Measurements from ENCODE around the gene PKLR. TPM values are rescaled to one million over a fixed set of nuclear protein-coding genes. Genes with fewer than 3 reads are reported as not detected.
"Not testable (repeated sequence)": the region's sequence is repeated elsewhere in the genome, so short reads cannot be mapped to it uniquely, and the experiment has no call there.

PKLR gene
- not detected for polyA plus RNA-seq (2013, experiment 1 of 2; ENCODE audit: insufficient read length)
- not detected for polyA plus RNA-seq (2013, experiment 2 of 2; ENCODE audit: insufficient read length)

DNA sequence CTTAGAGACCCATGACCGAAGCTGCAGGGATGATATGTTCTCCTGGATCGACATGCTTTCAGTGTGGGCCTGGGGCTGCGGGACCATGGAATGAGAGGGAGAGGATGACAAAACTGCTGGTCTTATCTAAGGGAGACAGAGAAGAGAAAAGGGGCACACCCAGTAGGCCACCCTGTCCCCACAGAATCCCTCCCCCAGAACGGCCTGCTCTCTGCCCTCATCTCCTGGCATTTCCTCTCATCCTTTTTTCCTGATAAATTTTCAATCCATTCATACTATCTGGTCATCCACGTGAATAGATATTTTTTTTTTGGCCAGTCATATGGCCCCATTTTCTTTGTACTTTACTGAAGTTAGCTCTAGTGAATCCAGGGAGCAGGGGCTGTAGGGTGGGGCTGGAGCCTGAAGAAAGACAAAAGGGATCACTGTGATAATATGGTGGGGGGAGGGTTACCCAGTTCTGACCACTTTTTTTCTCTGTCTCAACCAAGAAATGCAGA, at the start of gene PKLR:
TSS of gene PKLR (minus strand) at position 97 of the 500 bp plus-strand sequence. CDS start at position 54, 43 bp downstream.
- DNase-seq = no peak

DNA sequence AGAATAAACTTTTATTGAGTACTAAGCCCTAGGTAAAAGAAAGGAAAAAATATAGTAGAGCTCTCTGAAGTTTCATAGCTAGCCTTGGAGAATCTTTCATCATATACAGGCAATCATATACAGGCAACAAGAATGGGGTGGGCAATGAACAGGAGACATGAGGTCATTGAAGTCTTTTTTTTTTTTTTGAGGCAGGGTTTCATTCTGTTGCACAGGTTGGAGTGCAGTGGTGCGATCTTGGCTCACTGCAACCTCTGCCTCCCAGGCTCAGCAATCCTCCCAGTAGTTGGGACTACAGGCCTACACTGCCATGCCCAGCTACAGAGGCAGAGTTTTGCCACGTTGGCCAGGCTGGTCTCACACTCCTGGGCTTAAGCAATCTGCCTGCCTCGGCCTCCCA, 41.6 kb upstream of the PKLR start:
- no peak for DNase-seq

DNA sequence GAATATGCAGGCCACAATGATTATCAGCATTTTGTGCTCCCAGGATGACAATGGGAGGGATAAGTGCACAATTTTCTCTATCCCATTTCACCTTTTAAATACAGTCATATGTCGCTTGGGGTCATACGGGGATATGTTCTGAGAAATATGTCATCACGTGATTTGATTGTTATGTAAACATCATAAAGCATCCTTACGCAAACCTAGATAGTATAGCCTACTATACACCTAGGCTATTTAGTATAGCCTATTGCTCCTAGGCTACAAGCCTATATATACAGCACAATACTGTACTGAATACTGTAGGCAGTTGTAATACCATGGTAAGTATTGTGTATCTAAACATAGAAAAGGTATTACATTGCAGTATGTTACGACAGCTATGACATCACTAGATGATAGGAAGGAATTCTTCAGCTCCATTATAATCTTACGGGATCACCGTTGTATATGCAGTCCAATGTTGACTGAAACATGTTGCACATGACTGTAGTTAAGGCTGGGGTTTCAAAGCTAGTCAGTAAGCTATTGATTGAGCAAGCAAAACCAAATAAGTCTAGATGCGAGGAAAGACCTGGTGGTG, 38.4 kb upstream of the PKLR start:
- DNase-seq = no peak

DNA sequence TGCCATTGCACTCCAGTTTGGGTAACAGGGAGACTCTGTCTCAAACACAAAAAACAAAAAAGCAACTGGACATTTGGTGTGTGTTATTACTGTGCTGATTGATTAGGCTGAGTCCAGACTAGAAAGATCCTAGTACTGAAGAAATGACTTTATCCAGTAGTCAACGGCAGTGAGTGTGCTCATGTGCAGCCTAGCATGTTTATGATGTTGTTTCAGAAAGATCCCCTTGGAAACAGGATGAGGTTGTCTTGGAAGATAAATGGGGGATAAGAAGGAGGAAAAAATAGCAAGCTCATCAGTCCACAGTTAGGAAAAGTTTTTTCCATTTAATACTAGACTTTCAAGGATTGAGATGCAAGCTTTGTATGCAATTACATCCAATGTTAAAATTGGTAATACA, 33.7 kb upstream of the PKLR start:
- DNase-seq = no peak

DNA sequence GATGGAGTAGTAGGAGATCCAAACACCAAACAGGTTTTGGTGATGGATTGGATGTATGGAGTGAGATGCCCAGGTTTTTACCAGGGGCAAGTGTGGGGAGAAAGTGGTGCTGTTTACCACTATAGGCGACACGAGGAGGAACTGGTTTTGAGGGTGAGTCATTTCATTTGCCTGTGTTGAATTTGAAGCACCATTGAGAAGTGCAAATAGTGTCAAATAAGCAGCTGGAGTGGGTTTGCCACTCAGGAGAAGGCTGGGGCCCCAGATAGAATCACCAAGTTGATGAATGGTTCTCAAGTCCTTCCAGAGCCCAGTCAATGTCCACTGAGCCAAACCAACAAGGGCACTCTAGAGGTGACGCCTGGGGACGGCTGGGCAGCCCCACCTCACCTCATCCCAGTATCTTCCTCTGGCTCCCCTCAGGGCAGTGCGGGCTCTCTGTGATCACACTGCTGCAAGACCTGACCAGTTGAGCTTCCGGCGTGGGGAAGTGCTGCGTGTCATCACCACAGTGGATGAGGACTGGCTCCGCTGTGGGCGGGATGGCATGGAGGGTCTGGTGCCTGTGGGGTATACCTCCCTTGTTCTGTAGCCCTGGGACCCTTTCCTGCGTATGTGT, 28.9 kb upstream of the PKLR start:
- DNase-seq = no peak

DNA sequence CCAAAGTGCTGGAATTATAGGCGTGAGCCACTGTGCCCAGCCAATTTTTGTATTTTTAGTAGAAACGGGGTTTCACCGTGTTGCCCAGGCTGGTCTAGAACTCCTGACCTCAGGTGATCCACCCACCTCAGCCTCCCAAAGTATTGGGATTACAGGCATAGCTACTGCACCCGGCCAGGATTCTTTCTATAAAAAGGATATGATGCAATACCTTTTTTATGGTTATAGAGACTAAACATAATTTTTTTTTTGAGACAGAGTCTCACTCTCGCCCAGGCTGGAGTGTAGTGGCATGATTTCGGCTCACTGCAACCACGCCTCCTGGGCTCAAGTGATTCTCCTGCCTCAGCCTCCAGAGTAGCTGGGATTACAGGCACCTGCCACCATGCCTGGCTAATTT, 27.6 kb upstream of the PKLR start:
- not testable (repeated sequence) for DNase-seq

DNA sequence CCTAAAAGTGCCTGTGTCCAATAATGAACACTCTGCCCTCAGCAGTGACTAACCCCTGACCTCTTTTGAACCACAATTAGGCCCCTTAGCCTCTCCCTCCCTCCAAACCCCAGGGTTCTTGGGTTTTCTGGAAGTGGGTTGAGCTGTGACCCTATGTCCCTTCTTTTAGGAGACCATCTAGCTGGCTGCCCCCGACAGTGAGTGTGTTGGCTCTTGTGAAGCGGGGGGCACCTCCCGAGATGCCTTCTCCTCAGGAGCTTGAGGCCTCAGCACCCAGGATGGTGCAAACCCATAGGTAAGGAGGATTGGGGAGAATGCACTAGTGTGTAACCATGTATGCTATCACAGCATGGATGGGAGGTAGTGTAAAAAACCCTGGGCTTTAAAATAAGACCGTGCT, 26.7 kb upstream of the PKLR start:
- DNase-seq = no peak

DNA sequence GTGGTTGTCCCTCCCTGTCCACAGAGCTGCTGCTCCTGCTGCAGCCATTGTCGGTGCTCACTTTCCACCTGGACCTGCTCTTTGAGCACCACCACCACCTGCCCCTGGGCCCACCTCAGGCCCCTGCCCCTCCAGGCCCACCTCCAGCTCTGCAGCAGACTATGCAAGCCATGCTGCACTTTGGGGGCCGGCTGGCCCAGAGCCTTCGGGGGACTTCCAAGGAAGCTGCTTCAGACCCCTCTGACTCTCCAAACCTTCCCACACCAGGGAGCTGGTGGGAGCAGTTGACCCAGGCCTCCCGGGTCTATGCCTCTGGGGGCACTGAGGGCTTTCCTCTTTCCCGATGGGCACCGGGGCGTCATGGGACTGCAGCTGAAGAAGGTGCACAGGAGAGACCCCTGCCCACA, 25.4 kb upstream of the PKLR start:
- DNase-seq = no peak

DNA sequence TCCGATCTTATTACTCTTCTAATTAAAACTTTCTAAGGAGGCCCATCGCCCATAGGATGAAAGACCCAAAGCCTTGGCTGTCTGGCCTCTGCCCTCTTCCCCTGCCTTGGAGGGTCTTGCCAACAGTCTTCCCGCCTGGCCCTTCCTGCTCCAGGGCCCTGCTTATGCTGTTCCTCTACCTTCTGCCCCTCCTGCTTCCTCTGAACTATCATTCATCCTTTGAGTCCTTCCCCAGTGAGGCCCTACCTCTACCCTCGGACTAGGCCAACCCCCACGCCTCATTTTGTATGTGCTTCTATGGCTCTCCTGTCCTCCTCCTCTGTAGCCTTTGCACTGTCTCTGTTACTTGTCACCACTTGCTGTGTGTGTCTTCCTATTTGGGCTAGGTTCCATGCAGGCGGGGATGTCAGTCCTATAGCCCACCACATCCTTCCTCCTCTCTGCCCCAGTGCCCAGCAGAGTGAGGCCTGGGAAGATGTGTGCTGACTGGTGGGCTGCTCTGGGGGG, 24.8 kb upstream of the PKLR start:
- no peak for DNase-seq

DNA sequence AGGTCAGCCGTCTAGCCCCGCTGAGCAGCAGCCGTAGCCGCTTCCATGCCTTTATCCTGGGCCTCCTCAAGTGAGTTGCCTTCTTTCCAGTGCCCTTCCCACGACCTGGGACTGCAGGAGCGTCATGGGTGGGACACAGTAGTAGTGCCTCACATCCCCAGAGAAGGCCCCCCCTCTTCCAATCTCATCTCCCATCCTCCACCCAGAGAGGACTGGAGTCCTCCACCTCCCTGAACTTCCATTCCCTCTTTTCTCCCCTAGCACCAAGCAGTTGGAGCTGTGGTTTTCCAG, 24.3 kb upstream of the PKLR start:
- DNase-seq = no peak

DNA sequence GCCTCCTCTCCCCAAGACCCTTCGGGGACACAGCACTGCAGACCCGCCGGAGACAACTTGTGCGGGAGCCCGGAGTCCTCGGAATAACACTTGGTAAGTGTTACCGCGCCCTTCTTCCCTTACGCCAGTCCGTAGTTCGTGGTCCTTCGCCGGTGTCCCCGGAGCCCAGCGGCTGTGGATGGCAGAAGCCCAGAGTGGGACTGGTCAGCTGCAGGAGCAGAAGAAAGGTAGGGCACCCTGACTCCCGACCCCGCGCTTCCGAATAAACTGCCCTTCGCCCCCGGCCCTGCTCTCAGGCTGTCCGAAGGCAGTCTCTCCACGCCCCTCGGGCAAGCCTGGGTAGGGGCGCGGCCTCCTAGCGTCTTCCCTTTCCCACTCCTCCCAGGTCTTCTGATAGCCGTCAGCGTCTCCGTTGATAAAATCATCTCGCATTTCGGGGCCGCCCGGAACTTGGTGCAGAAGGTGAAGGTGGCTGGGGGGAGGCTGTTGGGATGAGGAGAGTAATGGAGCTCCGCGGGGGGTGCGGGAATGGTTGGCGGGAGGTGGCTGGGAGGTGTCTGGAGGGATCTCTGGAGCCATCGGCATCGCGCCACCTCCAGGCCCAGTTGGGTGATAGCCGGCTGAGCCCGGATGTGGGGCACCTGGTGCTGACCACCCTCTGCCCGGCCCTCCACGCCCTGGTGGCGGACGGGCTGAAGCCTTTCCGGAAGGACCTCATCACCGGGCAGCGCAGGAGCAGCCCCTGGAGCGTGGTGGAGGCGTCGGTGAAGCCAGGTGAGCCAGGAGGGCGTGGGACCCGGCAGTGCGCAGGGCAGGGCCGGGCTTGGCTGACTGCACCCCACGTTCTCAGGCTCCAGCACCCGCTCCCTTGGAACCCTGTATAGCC, 23.7 kb upstream of the PKLR start:
- peak; percentile 58 for DNase-seq

DNA sequence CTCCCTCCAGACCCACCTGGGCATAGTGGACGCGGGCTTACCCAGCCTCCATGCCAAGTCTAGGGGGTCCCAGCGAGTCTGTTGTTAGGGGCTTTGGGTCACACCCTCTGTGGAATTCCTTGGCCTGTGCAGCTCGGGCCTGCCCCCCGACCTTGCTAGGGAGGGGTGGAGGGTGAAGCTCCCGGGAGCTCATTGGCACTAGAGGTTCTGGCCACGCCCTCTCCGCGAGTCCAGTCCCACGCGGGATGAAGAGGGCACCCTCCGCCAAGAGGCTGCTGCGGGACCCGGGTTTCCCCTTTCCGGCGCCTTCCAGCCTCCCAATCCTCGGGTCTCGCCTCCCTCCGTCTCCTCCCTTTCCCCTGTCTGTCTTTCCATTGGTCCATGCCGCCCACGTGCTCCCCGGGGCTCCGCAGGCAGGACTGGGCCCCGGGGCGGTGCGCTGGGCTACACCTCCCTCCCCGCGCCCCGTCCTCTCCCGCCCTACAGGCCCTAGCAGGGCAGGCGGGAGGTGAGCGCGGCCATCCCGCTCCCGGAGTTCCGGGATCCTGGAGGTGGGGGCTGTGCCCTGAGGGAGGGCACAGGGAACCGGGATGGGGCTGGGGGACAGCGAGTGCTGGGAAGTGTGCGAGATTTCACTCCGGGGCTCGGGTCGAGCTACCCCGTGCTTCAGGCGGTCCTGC, 22.9 kb upstream of the PKLR start:
- peak; percentile 97 for DNase-seq

DNA sequence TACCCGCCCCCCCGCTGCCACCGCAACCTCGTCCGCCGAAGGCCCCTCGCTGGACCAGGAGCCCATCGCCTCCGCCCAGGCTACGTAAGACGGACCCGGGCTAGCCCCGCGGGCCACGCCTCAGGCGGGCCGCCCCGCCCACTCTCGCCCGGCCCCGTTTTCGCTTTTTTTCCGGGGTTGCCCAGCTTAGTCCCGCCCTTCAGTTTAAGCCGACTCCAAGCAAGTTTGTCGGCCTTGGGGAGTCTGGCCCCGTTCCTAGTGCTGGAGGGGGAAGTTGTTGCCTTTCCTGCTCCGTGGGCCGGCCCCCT, 22.4 kb upstream of the PKLR start:
- DNase-seq = peak; percentile 90

DNA sequence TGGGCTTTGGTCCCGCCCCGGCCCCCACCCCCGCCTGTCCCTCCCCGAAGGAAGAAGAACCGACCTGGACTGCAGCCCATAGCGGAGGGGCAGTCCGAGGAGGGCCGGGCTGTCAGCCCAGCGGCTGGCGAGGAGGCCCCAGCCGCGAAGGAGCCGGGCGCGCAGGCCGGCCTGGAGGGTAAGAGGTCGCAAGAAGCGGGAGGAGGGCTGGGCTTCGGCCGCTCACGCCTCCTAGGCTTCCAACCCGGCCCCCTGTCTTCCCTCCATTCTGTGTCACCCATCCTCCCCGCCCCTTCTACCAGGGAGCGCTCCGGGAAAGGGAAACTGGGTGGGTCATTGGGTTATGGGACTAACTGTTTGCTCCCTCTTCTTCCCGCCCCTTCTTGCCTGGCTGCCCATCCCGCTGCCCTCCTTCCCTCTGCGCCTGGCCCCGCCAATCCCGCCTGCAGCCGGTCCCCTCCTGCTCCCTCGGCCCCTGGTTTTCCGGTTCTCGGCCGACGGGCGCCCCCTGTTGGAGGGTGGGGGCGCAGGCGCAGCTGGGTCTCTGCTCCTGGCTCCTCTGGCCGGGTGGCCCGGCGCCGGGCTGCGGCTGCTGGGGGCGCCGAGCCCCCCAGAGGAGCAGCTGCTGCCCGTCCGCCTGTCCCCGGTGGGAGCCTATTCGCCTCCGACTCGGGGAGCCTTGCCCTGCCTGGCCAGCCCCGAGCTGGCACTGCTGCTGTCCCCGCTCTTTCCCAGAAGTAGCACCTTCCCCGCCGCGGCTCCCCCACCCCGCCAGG, 21.9 kb upstream of the PKLR start:
- peak; percentile 98 for DNase-seq

DNA sequence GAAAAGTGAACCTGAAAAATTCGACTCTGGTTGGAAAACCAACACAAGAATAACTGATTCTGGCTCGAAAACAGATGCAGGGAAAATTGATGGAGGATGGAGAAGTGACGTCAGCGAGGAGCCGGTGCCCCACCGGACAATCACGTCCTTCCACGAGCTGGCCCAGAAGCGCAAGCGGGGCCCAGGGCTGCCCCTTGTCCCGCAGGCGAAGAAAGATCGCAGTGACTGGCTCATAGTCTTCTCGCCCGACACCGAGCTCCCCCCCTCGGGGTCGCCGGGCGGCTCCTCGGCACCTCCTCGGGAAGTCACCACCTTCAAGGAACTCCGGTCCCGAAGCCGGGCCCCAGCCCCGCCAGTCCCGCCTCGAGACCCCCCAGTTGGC, 21.3 kb upstream of the PKLR start:
- DNase-seq = peak; percentile 40

DNA sequence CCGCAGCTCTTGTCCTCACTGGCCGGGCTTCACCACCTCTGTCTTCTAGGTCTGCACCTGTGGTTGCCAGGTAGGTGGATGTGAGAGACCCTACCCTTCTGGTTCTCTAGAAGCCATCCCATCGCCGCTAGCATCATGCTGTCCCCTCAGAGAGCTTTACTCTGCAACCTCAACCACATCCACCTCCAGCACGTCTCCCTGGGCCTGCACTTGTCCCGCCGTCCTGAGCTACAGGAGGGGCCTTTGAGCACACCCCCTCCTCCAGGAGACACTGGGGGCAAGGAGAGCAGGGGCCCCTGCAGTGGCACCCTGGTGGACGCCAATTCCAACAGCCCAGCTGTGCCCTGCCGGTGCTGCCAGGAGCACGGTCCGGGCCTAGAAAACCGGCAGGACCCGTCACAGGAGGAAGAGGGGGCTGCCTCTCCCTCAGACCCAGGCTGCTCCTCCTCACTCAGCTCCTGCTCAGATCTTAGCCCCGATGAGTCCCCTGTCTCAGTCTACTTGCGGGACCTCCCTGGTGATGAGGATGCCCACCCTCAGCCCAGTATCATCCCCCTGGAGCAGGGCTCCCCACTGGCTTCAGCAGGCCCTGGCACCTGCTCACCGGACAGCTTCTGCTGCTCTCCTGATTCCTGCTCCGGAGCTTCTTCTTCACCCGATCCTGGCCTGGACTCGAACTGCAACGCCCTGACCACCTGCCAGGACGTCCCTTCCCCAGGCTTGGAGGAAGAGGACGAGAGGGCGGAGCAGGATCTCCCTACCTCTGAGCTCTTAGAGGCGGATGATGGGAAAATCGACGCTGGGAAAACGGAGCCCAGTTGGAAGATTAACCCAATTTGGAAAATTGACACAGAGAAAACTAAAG, 20.6 kb upstream of the PKLR start:
- DNase-seq = no peak

DNA sequence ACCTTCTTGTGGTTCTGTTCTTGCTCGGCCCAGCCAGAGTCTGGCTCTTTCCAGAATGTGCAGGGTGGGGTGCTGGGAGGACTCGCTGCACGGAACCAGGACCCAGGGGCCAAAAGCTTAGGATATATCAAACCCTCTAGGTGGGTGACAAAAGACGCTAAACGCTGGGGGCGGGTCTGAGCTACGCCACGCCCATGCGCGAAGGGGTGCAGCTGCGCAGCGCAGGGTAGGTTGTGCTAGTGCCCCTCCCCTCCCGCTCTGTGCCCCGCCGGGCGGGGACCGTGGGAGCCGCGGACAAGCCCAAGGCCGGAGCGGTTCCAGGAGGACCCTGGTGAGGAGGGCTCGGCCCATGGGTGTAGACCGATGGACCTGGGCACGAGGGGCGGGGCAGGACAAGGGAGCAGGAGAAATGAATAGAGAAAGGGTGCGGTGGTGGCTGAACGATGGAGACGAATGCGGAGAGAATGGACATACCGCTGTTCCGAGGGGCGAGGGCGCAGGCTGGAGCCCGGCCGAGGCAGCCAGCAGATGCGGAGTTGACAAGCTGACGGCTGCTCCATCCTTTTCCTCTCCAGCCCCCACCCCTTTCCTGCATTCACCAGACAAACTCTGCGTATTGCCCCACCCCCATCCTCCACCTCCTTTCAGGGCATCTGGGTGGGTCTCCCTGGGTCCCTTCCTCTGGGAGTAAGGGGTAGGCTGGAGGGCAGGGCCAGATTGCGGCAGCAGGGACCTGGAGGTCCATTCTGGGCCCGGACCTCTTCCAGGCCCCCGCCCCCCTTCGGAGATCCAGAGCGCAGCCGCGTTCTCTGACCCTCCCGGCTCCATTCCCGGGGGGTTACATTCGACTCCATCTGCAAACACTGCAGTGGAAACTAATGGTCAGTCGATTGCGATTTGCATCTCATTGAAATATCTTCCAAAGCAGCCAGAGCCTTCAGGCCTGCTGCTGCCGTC, 19.7 kb upstream of the PKLR start, which contains the start of gene RUSC1:
TSS of gene RUSC1 (plus strand) at position 234 of the 957 bp plus-strand sequence. CDS start 880 bp downstream, outside the sequence.
- DNase-seq = peak; percentile 58

DNA sequence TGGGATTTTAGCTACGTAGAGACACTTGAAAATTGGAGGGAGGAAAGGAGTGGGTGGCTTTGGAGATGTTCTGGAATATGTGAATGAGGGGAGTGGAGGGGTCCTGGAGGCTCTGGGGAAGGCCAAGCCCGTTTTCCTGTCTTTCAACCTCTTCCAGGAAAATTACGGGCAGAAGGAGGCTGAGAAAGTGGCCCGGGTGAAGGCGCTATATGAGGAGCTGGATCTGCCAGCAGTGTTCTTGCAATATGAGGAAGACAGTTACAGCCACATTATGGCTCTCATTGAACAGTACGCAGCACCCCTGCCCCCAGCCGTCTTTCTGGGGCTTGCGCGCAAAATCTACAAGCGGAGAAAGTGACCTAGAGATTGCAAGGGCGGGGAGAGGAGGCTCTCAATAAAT, 19.0 kb upstream of the PKLR start:
- DNase-seq = no peak

DNA sequence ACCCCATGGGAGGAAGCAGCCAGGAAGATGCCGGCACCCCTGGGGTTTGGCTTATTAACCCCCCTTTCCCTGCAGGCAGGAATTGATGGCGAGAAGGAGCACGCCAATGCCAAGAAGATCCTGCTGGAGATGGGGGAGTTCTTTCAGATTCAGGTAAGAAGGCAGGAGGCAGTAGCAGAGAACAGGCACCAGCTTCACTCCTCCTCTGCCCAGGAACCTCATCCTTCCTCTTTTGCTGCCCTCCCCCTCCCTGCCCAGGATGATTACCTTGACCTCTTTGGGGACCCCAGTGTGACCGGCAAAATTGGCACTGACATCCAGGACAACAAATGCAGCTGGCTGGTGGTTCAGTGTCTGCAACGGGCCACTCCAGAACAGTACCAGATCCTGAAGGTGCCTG, 18.3 kb upstream of the PKLR start:
- no peak for DNase-seq

DNA sequence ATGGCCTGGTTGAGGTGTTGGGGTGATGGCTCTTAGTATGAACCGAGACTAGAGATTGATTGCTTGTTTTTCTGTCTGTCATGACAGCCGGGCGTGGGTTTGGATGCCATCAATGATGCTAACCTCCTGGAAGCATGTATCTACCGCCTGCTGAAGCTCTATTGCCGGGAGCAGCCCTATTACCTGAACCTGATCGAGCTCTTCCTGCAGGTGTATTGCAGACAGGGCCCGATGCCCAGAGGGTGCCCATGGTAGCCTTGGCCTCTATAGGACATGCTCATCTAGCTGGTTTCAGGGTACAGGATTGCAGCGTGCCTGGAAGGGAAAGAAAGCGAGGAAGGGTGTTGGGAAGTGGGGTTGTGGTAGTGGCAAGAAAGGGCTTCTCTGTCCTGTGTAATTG, 16.8 kb upstream of the PKLR start:
- no peak for DNase-seq
